HG03439 (cell line): ENCODE results near the gene BORCS5.
"Not testable (repeated sequence)": the region's sequence is repeated elsewhere in the genome, so short reads cannot be mapped to it uniquely, and the experiment has no call there.

Source experiments
- ATAC-seq: cut with Tn5 transposase; IDR thresholded peaks from one replicate; pipeline ENCODE4 v1.9.1; 2021; ENCODE audit warnings: mild to moderate bottlenecking, moderate library complexity; ENCODE audit not compliant: unreplicated experiment

BORCS5 gene

DNA sequence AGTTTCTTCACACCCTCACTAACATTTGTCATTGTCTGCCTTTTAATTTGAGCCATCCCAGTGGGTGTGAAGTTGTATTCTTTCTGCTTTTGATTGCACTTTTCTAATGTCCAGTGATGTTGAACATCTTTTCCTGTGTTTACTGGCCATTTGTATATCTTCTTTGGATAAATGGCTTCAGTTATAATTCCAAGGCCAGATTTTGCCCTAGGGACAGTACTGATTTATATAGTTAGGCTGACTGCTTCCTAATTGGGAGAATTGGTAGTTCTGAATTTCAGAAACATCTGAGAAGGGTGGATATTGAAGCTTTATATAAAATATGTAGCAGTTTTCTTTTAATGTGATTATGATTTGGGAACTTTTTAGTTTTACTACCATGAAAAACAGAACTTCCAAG is 97.4 kb downstream of the BORCS5 start:
- no peak for ATAC-seq

- no peak for ATAC-seq
These were observed 99.8 kb downstream of the BORCS5 start for GRCh38 chr12:12456637-12457036.

- no peak for ATAC-seq
These were observed 104.4 kb downstream of the BORCS5 start for GRCh38 chr12:12460935-12461922.

GRCh38 chr12:12461923-12462315 is 105.0 kb downstream of the BORCS5 start:
- ATAC-seq = no peak

- ATAC-seq = no peak
These were observed 108.6 kb downstream of the BORCS5 start for GRCh38 chr12:12465522-12465921.

- no peak for ATAC-seq
These were observed 109.3 kb downstream of the BORCS5 start for GRCh38 chr12:12466157-12466556.

DNA sequence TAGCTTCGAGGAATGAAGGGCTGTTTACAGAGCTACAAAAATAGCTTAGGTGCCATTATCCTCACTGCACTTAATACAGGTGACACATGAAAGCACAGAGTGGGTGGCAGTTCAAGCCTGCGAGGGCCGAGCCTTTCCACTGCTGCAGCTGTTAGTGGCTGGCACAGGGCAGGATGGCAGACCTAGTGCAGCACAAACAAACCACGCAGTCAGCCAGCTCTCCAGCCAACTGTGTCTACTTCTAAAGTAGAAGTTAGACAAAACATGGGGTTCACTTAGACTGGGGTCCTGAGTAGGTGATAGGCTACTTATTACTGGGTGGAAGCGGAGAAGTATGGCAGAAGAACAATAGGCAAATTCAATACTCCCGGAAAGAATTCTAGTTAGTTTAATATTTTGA is 110.4 kb downstream of the BORCS5 start:
- ATAC-seq = no peak

GRCh38 chr12:12467688-12468261 is 110.9 kb downstream of the BORCS5 start:
- ATAC-seq = no peak

- ATAC-seq = no peak
These were observed 111.7 kb downstream of the BORCS5 start for GRCh38 chr12:12468575-12468974.

- no peak for ATAC-seq
These were observed 112.5 kb downstream of the BORCS5 start for GRCh38 chr12:12469386-12469785.

- no peak for ATAC-seq
These were observed 114.0 kb downstream of the BORCS5 start for GRCh38 chr12:12470751-12471306.

GRCh38 chr12:12471982-12472961 is 115.4 kb downstream of the BORCS5 start:
- not testable (repeated sequence) for ATAC-seq

- no peak for ATAC-seq
These were observed 116.3 kb downstream of the BORCS5 start for GRCh38 chr12:12473223-12473622.

DNA sequence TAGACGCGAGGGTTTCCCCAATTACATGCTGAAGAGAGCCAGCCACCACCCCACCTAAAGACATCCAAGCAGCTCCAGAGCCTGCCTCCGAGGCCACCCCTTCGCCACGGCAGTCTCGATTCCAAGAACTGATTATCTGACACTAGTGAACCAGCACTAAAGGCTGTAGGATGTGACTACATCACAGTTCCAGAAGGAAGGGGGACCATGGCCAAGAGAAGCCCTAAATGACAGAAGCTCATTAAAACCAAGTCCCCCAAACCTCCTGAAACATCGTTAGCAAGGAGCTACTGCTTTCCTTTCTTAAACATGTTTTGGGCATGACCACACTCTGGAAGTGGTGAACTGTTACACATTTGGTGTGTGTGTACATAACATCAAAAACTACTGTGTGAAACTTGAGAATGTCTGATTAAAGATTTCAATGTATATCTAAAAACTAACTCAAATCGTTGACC is 117.6 kb downstream of the BORCS5 start:
- peak; percentile 21 for ATAC-seq

- peak; percentile 85 for ATAC-seq
These were observed 118.3 kb downstream of the BORCS5 start for GRCh38 chr12:12474931-12475795.

GRCh38 chr12:12476857-12477531 is 120.1 kb downstream of the BORCS5 start:
- ATAC-seq = no peak

DNA sequence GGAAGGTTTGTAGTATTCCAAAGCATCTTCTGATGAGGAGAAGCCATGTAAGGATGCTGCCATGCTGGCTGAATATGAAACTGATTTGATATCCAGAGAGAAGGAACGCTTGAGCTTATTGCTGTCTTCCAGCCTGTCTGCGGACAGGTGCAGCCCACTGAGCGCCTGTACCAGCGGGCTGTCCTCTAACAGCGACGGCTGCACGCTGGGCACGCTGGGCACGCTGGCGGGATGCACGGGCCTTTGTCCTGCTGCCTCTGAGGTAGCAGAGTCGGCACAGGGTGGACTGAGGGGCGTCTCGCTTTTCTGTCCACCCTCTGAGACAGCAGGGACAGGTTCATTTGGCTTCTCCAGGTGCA is 120.6 kb downstream of the BORCS5 start:
- ATAC-seq = no peak

DNA sequence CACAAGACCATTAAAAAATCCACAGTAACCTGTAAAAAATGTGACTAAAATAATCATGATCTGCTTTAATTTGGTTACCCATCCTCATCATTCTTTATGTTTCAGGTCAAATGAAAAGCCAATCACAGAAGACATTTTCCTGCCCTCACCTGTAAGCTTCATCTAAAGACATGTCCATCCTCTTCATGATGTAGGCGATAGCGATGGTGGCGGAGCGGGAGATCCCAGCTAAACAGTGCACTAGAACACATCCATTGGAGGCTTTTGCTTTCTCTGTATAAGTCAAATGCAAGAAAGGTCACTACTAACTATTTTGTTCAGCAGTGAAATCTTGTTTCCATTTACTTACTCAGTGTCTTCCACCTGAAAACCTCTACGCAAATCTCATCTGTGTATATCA is 123.2 kb downstream of the BORCS5 start:
- ATAC-seq = no peak

DNA sequence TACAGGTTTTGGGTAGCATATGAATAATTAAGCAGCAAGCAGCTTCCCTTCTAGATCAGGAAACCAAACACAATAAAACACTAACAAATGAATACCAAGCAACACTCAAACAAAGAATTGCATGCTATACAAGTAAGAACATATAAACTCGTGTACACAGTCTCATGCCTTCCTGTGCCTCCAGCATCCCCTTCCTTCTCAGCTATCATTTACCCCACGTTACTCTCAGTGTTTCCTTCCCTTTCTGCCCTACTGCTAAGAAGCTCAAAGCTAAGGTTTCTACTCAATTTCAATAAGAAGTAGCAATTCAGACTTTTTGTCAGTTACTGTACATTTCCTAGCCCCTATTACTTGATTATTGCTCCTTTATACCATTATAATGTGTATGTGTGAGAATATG is 124.8 kb downstream of the BORCS5 start:
- no peak for ATAC-seq
